ENCODE measurements around the gene ZC3H11A.
"Not testable (repeated sequence)": the region's sequence is repeated elsewhere in the genome, so short reads cannot be mapped to it uniquely, and the experiment has no call there.

The ZC3H11A gene

GRCh38 chr1:203781962-203782361 lies 13.5 kb upstream of the ZC3H11A start:
- DNase-seq (ENCODE audit: low spot score) = no peak

GRCh38 chr1:203789966-203790365 lies 5.5 kb upstream of the ZC3H11A start:
- no peak for DNase-seq (ENCODE audit: low spot score)

GRCh38 chr1:203791498-203791897 lies 3.9 kb upstream of the ZC3H11A start:
- DNase-seq (ENCODE audit: low spot score) = no peak

GRCh38 chr1:203792486-203792885 lies 2.9 kb upstream of the ZC3H11A start:
- no peak for DNase-seq (ENCODE audit: low spot score)

- not testable (repeated sequence) for DNase-seq (ENCODE audit: low spot score)
These were observed 1.9 kb upstream of the ZC3H11A start for GRCh38 chr1:203793561-203793960.

GRCh38 chr1:203794764-203795440 lies 521 bp upstream of the ZC3H11A start:
- DNase-seq (ENCODE audit: low spot score) = no peak

- DNase-seq (ENCODE audit: low spot score) = no peak
These were observed 798 bp downstream of the ZC3H11A start for GRCh38 chr1:203796236-203796605.

GRCh38 chr1:203797216-203797615 lies 1.8 kb downstream of the ZC3H11A start:
- no peak for DNase-seq (ENCODE audit: low spot score)

GRCh38 chr1:203797948-203798655 lies 2.7 kb downstream of the ZC3H11A start:
- DNase-seq (ENCODE audit: low spot score) = no peak

GRCh38 chr1:203799157-203799556 lies 3.7 kb downstream of the ZC3H11A start:
- no peak for DNase-seq (ENCODE audit: low spot score)

- DNase-seq (ENCODE audit: low spot score) = no peak
These were observed 4.5 kb downstream of the ZC3H11A start for GRCh38 chr1:203799971-203800370.

- DNase-seq (ENCODE audit: low spot score) = no peak
These were observed 10.3 kb downstream of the ZC3H11A start for GRCh38 chr1:203805689-203806088.

GRCh38 chr1:203807196-203807595 lies 11.8 kb downstream of the ZC3H11A start:
- DNase-seq (ENCODE audit: low spot score) = no peak

- no peak for DNase-seq (ENCODE audit: low spot score)
These were observed 18.3 kb downstream of the ZC3H11A start for GRCh38 chr1:203813581-203814341.

GRCh38 chr1:203818399-203818798 lies 23.0 kb downstream of the ZC3H11A start:
- DNase-seq (ENCODE audit: low spot score) = no peak

- DNase-seq (ENCODE audit: low spot score) = no peak
These were observed 27.9 kb downstream of the ZC3H11A start for GRCh38 chr1:203823306-203823705.

GRCh38 chr1:203826175-203826574 lies 30.8 kb downstream of the ZC3H11A start:
- no peak for DNase-seq (ENCODE audit: low spot score)

GRCh38 chr1:203828002-203828401 lies 32.6 kb downstream of the ZC3H11A start:
- DNase-seq (ENCODE audit: low spot score) = no peak

- DNase-seq (ENCODE audit: low spot score) = no peak
These were observed 33.1 kb downstream of the ZC3H11A start for GRCh38 chr1:203828503-203828902.

- DNase-seq (ENCODE audit: low spot score) = not testable (repeated sequence)
These were observed 33.8 kb downstream of the ZC3H11A start for GRCh38 chr1:203829247-203829646.

- DNase-seq (ENCODE audit: low spot score) = no peak
These were observed 40.1 kb downstream of the ZC3H11A start for GRCh38 chr1:203835476-203835875.

GRCh38 chr1:203839081-203839480 lies 43.7 kb downstream of the ZC3H11A start:
- DNase-seq (ENCODE audit: low spot score) = no peak

GRCh38 chr1:203840208-203840808 lies 44.9 kb downstream of the ZC3H11A start:
- DNase-seq (ENCODE audit: low spot score) = no peak
